ENCODE measurements around the gene PLA2G4F. TPM values are rescaled to one million over a fixed set of nuclear protein-coding genes. Genes with fewer than 3 reads are reported as not detected.

PLA2G4F gene
- total RNA-seq, 1 donor from 2014 or later, result 3.5 TPM

DNA sequence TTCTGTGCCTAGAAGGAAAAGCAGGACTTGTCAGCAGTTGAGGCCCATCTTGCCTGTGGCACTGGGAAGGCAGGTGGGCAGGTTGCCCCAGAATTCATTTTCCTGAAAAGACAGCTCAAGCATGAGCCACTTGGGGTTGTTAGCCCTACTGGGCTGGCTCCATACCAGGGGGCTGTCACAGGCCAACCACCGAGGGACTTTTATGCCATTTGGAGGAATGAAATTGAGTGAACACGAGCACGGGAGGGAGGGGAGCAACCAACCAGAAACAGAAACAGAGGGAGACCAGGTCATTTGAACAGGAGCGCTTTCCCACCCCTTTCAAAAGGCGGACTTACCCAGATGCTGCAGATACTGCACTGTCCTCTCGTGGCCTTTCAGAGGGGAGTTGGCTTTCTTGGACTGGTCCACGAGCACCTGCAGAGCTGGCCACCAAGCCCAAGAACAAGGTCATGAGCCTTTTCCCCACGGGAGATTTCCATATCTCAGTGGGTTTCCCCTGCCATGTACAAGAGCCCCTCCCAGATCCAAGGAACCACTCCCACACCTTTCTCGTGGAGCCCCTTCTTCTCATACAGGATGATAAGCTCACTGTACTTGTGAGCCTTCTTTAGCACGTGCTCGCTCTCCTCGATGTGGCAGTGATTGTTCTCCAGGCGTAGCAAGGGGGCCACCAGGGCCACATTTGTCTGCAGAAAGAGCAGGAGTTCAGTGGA is 9.9 kb upstream of the PLA2G4F start:
- ATAC-seq (no peak), DNase-seq (ENCODE audit: missing footprints) (no peak)
- intact Hi-C loops (cut with DNase I), result loop anchor here (10.0 kb wide), 1 partner anchor 258 kb away; no protein-coding TSS in a partner anchor

DNA sequence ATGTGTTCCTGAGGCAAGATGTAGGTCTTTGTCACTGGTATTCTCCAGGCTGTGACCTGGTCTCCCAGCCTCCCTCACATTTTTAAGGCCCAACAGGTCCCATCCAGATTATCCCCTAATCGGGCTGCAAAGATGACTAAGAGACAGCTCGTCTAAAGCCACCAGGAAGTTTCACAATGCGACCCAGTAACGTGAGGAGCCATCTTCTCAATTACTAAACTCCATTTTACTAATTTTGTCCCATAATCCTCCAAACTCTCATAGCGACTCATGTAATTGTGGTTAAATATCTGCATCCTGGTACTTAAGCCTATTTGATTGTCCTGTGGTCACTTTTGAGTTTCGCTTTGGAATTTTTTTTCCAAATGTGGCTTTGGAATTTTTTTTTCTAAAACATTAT is 8.7 kb upstream of the PLA2G4F start:
- no peak for ATAC-seq
- DNase-seq (ENCODE audit: missing footprints), result no peak
- intact Hi-C loops (cut with DNase I), result loop anchor here (10.0 kb wide), 1 partner anchor 260 kb away; no protein-coding TSS in a partner anchor

DNA sequence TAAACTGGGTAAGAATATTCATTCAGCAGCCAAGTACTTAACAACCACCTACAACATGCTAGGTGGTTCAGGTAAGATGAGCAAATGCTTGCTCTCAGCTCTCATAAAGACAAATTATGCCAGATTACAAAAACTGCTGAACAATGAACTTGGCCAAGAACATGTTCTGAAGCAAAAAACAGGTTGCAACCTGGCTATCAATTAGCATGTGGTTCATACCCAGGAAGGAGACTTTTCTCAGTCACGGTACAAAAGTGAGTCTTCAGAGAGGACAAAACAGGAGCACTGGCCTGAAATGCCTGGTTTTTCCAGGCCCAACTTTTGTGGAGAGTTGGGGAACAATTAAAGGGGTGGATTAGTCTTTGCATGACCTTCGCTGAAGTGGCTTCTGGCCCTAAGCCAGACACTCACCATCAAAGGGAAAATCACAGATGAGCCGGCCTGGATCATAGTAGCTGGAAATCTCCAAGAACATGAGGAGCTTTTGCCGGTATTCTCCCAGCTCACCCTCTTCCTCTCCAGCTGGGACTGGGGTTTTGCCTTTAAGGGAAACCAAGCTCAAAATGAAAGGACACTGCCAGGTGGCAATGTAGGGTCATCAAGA is 7.6 kb upstream of the PLA2G4F start:
- no peak for ATAC-seq
- intact Hi-C loops (cut with DNase I), result loop anchor here (10.0 kb wide), 1 partner anchor 261 kb away; no protein-coding TSS in a partner anchor
- no peak for DNase-seq (ENCODE audit: missing footprints)

DNA sequence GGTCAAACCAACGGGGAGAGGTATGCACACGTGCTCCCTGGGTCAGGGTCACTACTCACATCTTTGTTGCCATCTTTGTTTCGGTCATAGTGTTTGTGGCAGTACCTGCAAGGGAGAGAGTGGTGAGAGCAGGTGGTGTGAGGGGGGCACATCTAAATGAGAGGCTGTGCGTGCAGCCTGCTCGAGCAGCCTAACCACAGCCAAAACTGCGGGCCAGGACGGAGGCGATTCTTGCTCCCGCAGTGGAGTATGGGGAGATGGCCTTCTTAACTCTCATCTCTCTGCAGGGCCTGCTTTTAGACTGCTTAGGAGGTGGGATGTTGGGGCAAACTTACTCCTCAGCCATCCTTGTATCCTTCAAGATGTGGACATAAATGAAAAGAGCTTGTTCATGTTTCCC is 6.9 kb upstream of the PLA2G4F start:
- intact Hi-C loops (cut with DNase I), result loop anchor here (10.0 kb wide), 1 partner anchor 262 kb away; no protein-coding TSS in a partner anchor
- ATAC-seq (no peak), DNase-seq (ENCODE audit: missing footprints) (no peak)

DNA sequence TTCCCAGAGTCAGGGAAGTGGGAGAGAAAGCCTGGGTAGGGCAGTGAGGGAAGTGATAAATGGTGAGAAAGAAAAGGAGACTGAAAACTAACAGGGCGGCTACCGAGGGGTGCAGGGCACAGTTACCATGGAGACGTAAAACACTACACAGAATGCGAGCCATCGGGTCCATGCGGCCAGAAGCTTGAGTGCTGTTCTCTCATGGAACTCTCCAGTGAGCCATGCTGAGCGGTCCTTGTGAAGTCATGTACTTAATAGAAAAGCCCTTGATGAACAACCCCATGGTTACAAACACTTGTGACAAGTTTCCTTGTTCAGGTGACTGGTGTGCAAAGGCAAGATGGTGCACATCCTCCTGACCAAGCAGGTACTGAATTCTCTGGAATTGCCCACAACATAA is 3.7 kb upstream of the PLA2G4F start:
- intact Hi-C loops (cut with DNase I), result loop anchor here (10.0 kb wide), 1 partner anchor 265 kb away; no protein-coding TSS in a partner anchor
- ATAC-seq, result no peak
- DNase-seq (ENCODE audit: missing footprints), result no peak

DNA sequence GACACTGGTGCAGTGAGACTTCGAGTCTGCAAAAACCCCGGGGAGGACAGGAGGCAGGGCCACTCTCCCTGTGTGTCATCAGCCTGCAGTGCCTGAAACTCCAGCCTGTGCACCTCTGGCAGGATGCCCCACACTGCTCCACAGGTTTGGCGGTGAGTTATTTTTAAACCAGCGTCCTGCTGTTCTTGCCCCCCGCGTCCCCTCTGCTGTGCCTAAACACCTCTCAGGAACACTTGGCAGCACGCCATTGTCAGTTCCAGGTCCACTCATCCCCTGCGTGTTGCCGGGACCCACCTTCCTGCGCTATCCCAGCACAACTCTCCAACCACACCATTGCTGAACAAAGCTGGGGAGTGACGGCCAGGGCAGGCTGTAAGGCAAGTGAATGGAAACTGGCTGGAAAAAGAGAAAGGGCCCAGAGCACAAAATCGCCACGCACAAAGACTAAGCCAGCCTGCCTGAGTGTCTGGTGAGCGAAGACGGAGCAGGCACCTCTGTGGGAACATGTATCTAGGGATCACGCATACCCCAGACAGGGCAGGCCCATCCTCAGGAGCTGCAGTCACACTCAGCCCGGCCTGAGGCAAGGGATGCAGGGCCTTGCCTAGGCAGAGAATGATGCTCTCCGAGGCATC is 3.1 kb upstream of the PLA2G4F start:
- ATAC-seq (peak; percentile 83), DNase-seq (ENCODE audit: missing footprints) (peak; percentile 82)
- intact Hi-C loops (cut with DNase I), result loop anchor here (10.0 kb wide), 1 partner anchor 265 kb away; no protein-coding TSS in a partner anchor

DNA sequence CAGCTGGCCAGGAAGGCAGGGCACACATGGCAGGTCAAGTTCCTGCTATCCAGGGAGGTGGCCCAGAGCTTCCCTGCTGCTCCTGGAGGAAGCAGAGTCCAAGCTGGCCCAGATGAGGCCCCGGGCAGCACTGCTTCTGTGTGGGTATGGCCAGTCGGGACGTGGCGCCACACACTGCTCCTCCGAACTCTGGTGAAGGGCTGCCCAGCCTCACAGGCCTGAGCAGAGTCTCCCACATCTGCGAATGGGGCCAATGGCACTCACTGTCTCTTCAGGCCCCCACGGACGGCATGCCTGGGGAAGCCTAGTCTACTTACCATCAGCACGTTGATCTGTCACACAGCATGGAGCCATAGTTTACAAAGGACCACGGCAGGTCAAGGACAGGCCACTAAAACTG is 2.5 kb upstream of the PLA2G4F start:
- ATAC-seq, result no peak
- intact Hi-C loops (cut with DNase I), result no loop called here
- no peak for DNase-seq (ENCODE audit: missing footprints)

DNA sequence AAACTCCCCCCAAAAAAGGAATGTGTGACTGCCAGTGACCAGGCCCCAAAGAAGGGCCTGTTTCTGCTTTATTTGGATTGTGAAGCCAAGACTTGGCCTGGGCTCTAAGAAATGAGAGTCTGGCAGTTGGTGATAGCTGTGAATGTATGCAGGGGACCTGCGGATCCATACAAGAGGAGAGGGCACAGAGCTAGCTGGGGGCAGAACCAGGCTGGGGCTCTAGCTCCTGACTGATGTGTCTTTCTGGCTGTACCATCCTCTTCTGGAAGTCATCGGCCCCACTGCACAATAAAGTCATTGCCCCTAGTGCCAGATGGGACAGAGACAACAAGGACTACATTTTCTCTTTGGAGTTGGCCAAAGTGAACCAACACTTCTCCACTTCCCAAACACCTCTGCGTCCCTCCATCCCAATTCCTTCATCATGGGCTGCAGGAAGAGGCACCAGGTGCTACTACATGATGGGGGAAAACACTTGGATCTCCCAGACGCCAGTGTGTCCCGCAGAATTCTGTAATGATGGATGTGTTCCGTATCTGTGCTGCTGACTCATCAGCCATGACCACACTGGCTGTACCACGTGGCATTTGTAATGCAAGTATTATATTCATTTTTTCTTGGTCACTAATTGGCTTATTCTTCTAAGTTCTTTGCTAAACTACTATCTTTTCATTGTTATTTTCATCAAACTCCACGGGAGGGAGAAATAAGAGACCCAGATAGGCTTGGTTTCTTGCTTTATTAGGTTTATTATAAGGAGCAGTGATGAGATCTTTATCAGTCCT is 1.7 kb upstream of the PLA2G4F start:
- no peak for ATAC-seq
- intact Hi-C loops (cut with DNase I), result no loop called here
- no peak for DNase-seq (ENCODE audit: missing footprints)

DNA sequence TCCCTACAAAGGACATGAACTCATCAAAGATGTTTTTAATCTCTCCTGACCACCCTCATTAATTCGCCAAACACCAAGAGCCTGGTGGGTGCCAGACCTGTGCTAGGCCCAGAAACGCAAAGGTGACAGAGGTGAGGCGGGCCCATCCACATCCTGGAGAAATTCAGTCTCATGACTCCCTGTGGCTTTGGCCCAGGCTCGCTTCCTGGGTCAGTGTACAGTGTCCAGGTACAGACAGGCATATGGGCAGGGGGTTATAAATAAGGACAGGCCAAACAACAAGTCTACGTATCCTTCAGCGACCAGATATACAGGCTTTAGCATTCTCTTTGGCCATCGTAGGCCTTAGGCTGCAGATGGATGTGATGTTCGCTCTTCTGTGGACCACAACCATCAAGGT is 945 bp upstream of the PLA2G4F start:
- DNase-seq (ENCODE audit: missing footprints) (peak; percentile 25), ATAC-seq (no peak)
- intact Hi-C loops (cut with DNase I), result no loop called here

DNA sequence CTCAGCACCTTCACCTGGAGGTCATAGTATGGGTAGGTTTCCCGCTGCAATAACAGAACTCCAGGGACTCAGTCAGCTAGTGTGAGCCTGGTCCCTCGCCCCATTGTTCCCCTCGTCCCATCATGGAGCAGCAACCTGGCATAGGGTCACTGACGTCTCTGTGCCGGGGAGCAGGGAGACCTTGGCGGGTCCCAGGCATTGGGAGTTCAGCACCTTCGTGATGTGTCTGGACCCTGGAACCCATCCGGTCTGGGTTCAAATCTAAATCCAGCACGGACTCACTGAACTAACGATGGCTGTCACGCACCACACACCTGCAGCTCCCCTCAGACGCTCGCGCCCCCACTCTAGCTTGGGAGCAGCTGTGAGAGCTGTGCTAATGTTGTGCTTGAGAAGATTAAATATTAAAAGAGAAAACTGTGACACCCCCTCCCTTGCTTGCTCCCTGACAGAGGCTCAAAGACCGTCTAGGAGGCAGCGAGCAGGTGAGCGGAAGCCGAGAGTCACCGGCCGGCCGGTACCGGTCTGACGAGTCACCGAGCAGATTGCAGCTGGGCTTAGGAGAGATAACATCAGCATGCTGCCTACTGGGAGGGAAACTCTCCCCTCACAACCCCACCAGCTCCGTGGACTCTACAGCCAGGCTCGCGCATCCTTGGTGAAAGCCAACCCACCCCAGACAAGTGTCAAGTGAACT is 742 bp downstream of the PLA2G4F start:
- intact Hi-C loops (cut with DNase I), result no loop called here
- ATAC-seq (no peak), DNase-seq (ENCODE audit: missing footprints) (peak; percentile 9)

DNA sequence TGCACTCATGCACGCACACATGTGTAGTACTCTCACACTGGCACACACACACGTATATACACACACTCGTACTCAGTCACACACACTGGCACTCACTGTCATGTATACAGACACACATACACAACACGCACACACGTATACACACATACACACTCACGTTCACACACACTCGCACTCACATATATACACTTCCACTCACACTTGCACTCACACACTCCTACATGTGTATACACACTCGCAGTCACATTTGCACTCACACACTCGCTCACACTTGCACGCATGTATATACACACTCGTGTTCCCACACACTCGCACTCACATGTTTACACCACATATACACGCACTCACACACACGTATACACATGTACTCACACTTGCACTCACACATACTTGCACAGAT is 1.5 kb downstream of the PLA2G4F start:
- intact Hi-C loops (cut with DNase I), result no loop called here
- DNase-seq (ENCODE audit: missing footprints) (no peak), ATAC-seq (no peak)

DNA sequence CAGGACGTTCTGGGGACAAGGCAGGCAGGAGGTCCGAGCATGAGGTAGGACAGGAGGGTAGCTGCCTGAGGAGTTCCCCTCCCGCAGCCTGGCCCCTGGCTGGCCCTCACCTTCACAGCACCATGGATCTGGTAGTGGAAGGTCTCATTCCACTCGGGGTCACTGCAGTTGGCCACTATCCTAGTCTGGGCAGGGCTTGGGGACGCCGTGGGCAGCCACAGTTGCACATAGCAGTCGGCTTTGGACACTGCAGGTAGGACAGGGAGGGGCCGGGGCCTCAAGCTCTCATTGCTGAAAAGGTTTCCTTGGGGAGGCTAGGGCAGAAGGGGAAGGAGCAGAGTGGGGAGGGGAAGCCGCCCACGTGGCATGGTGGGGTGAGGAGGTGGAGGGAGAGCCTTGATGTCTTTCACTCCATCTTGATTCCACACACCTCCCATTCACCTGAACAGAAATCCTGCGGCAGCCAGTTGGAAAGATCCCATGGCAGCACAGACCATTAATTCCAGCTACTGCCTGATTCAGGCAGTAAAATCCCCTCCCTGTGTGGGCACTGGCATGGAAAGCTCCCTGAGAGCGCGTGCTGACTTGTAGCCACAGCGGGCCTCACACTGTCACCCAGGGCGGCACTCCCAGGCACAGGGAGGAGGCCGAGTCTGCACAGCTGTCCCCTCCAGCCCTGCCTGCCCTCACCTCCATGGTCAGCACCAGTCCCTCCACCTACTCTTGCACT is 2.1 kb downstream of the PLA2G4F start:
- intact Hi-C loops (cut with DNase I), result no loop called here
- DNase-seq (ENCODE audit: missing footprints), result peak; percentile 57

DNA sequence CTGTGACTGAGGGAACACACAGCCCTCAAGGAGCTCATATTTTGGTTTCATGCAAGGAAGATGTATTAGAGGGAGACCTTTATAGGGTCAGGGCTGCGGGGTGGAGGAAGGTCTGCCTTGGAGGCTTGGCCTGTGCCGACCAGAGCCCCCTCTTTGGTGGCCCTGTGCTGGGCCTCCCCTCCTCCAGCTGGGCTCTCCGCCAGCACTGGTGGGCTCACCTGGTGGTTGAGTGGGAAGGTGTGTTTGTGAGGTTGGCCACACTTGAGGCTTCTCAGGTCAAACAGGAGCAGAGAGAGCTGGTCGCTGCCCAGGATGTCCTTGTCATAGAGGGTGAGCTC is 2.6 kb downstream of the PLA2G4F start:
- no peak for DNase-seq (ENCODE audit: missing footprints)
- intact Hi-C loops (cut with DNase I), result no loop called here
- no peak for ATAC-seq

More for the DNA sequence above, 2.1 kb downstream of the PLA2G4F start:
- ATAC-seq, result no peak

DNA sequence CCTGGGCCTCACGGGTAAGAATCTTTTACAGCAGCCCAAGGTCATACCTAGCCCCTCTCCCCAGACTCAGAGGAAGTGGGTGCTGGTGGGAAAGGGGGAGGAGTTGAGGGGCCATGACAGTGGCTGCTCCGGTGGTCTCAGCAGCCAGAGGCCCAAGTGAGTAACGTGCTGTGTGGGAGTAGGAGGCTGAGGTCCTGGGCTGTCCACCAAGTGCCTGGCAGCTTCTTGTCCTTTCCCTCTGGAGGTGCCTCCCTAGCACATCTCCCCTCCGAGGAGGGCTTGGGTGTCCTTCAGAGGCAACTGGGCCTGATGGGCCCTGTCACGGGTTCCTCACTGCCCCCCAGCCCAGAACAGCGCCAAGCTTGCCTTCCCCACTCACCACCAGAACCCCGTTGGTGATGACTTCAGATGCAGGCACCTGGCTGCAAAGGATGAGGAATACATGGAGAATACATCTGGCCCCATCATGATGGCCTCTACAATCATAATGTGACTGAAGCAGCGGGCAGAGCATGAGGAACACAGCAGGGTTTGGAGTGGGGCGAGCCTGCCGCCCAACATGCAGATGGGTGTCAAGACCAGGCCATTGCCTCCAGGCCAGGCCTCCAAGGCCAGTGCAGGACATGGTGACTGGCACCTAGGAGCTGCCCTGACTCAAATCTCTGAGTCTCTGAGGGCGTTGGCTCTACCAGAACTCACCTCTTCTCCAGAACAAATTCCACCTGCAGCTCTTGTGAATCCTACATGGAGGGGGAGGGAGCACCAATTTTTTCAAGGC is 3.3 kb downstream of the PLA2G4F start:
- ATAC-seq, result no peak
- DNase-seq (ENCODE audit: missing footprints), result peak; percentile 41
- intact Hi-C loops (cut with DNase I), result no loop called here

DNA sequence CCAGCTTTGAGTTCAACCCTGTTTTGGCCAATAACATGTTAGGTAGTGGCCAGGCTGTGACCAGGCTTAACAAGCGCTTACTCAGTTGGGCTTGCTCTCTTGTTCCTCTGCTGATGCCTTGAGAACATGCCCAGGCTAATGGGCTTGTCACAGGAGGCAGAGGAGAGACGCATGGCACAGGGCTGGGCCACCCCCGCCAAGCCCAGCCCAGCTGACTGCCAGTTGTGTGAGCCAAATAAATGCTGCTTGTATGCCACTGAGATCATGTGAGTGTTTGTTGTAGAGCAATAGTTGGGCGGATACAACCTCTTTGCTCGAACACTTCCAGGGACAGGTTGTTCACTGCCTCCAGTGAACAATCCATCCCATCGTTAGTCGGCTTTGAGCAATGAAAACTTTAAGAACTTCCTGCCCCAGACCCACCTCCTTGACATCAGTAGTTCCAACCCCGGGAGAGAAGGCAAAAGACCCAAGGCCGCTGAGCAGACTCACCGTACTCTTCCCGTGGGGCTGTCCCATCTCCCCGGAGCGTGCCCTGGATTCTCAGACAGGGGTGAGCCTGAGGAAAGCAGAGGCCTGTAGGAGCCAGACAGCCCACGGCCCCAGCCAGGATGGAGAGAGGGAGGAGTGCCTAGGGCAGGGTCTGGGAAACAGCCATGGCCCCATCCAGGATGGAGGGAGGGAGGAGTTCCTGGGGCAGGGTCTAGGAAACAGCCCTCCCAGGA is 4.1 kb downstream of the PLA2G4F start:
- ATAC-seq (peak; percentile 80), DNase-seq (ENCODE audit: missing footprints) (peak; percentile 56)
- intact Hi-C loops (cut with DNase I), result no loop called here

DNA sequence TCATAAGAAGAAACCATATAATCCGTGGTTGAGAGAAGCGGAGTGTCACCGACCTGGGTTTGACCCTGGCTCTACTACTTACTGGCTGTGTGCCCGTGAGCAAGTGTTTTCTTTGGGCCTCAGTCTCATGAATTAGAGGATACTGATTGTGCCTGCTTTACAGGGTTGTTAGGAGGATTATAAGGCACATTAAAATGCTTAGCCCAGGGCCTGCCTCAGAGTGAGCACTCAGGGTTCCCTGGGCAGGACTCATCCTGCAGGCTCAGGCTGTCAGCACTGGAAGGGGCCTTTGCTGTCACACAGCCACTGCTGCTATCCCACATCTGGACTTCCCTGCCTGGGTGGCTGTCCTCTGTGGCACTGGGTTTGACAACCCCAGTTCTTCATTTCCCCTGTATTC is 4.7 kb downstream of the PLA2G4F start:
- no peak for ATAC-seq
- DNase-seq (ENCODE audit: missing footprints), result peak; percentile 15
- intact Hi-C loops (cut with DNase I), result no loop called here

DNA sequence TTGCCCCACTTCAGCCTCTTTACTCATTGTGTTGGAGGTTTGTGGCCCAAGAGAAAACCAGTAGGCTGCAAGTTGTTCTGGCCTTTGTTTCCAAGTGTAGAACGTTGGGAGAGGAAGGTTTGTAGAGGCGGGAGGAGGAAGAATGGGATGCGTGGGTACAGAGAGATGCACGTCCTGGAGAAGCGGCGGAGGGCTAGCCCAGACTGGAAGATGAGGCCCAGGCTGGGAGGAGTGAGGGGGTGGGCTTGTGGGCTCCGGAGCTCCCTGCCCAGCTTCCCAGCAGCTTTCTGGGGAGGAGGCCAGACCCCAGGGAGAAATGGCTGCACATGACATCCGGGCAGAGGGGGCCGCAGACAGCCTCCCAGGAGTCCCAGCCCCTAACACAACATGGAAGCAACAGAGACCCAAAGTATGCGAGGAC is 5.3 kb downstream of the PLA2G4F start:
- intact Hi-C loops (cut with DNase I), result no loop called here
- ATAC-seq (no peak), DNase-seq (ENCODE audit: missing footprints) (peak; percentile 35)

Data from Right ventricle myocardium inferior (tissue), 1 donor.